IPS-18a (cell line): ENCODE results near the gene AQP12A.
"Not testable (repeated sequence)": the region's sequence is repeated elsewhere in the genome, so short reads cannot be mapped to it uniquely, and the experiment has no call there.

Experiments used
- H3K27ac ChIP-seq: one replicate; pipeline ENCODE4 v1.5.1; 2013; ENCODE audit warnings: low read length
- H3K27me3 ChIP-seq: one replicate; pipeline ENCODE4 v1.6.1; 2013; ENCODE audit warnings: mild to moderate bottlenecking, low read length; ENCODE audit not compliant: control insufficient read depth, insufficient read depth
- H3K36me3 ChIP-seq: one replicate; pipeline ENCODE4 v1.6.1; 2013; ENCODE audit warnings: low read depth, low read length; ENCODE audit not compliant: control insufficient read depth
- H3K4me1 ChIP-seq: one replicate; pipeline ENCODE4 v1.6.1; 2013; ENCODE audit warnings: low read depth, low read length; ENCODE audit not compliant: control insufficient read depth
- H3K4me3 ChIP-seq: one replicate; pipeline ENCODE4 v1.5.1; 2013; ENCODE audit warnings: low read length
- H3K9ac ChIP-seq: one replicate; pipeline ENCODE4 v1.6.1; 2013; ENCODE audit warnings: mild to moderate bottlenecking, low read length, moderate library complexity
- H3K9me3 ChIP-seq: one replicate; pipeline ENCODE4 v1.6.1; 2013; ENCODE audit warnings: low read depth, low read length; ENCODE audit not compliant: control insufficient read depth

AQP12A gene

GRCh38 chr2:240694304-240694703, 2.6 kb downstream of the AQP12A start:
- not testable (repeated sequence) for H3K36me3 ChIP-seq, H3K27ac ChIP-seq, H3K4me3 ChIP-seq, H3K9me3 ChIP-seq, H3K4me1 ChIP-seq, H3K27me3 ChIP-seq, H3K9ac ChIP-seq

DNA sequence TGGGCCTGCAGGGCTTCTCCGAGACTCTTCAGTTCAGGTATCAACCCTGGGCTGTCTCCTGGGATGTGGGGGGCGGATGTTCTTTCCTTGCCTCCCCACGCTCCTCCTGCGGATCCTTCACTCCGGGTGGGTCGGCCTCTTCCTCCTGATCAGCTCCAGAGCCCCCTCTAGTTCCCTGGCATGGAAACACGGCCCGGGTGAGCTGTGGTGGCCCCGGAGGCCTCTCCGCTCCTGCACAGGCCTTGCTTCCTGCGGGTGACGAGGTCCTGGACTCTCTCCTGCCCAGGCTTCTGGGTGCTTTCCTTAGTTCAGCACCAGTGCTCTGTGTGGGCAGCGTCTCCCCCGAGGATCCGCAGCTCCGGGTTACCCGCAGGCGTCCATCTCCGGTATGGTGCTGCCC, 3.9 kb downstream of the AQP12A start:
- H3K27me3 ChIP-seq, H3K27ac ChIP-seq, H3K36me3 ChIP-seq, H3K4me3 ChIP-seq, H3K4me1 ChIP-seq, H3K9me3 ChIP-seq, H3K9ac ChIP-seq: not testable (repeated sequence)

- H3K27ac ChIP-seq, H3K4me3 ChIP-seq, H3K9me3 ChIP-seq, H3K4me1 ChIP-seq, H3K9ac ChIP-seq, H3K36me3 ChIP-seq, H3K27me3 ChIP-seq: not testable (repeated sequence)
Measured at GRCh38 chr2:240696469-240696868, 4.8 kb downstream of the AQP12A start.

DNA sequence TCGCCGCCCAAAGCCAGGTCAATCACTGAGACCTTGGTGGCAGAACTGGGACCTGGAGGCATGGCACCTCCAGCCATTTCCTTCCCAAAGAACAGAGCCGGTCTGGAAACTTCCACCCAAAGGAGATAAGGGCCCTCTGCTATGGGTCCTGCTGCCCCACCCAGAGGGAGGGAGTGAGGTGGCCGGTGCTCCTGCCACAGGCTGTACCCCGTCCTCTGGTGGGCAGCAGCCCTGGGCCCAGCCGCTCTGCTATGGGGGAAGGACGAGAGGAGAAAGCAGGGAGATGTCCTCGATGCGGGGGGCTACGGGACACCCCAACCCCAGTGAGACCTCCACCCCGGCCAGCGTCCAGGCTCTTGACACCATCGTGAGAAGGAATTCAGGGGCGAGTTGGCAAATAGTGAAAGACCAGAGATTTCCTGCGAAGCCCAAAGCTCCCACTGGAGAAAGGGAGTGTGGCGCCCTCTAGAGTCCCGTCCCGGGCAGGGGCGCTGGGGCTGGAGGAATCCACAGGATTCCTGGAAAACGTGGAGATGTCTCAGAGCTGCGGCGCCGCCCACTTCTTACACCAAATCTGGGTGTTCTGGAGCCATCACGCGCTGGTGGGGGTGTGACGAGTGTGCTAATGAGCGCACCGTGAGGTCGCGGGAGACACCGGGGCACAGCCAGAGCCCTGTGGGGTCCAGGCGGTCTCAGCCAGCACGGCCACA, 7.3 kb downstream of the AQP12A start:
- not testable (repeated sequence) for H3K9me3 ChIP-seq, H3K9ac ChIP-seq, H3K27me3 ChIP-seq, H3K27ac ChIP-seq, H3K36me3 ChIP-seq, H3K4me3 ChIP-seq, H3K4me1 ChIP-seq

GRCh38 chr2:240699835-240700234, 8.2 kb downstream of the AQP12A start:
- not testable (repeated sequence) for H3K9me3 ChIP-seq, H3K4me1 ChIP-seq, H3K4me3 ChIP-seq, H3K36me3 ChIP-seq, H3K27me3 ChIP-seq, H3K27ac ChIP-seq, H3K9ac ChIP-seq

- not testable (repeated sequence) for H3K36me3 ChIP-seq, H3K27me3 ChIP-seq, H3K9me3 ChIP-seq, H3K4me1 ChIP-seq, H3K9ac ChIP-seq, H3K4me3 ChIP-seq, H3K27ac ChIP-seq
Measured at GRCh38 chr2:240700616-240701015, 8.9 kb downstream of the AQP12A start.

DNA sequence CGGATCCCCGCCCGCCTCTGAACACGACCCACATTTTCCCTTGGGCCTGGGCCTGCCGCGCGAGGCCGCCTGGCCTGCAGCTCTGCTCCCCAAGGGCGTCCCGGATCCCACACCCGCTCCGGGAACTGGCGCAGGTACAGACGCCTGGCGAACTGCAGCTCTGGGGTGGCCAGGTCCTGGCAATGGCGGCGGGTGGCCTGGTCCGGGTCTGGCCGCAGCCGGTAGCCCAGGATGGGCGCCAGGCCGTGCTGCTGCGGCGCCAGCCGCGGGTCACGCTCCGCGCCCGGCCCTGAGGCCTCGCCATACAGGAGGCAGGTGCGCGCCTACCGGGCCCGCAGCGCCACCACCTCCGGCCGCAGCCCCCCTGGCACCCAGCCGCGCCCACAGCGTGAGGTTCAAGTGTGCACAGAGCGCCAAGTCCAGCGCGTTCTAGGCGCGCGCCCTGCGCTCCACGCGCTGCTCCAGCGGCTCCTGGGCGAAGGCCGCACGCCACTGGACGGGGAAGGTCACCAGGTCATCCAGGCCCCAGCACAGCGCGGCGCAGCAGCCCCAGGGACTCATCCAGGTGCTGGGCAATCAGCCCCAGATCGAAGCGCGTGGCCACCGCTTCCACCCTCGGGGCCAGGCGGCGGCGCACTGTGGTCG, 9.5 kb downstream of the AQP12A start:
- H3K36me3 ChIP-seq = no peaks in the 10 kb centered on the region
- no peak overlapping the region for H3K4me3 ChIP-seq
- no peak overlapping the region for H3K9ac ChIP-seq
- no peaks in the 10 kb centered on the region for H3K4me1 ChIP-seq
- H3K9me3 ChIP-seq = no peaks in the 10 kb centered on the region
- H3K27ac ChIP-seq = no peak overlapping the region
- H3K27me3 ChIP-seq = no peaks in the 10 kb centered on the region

DNA sequence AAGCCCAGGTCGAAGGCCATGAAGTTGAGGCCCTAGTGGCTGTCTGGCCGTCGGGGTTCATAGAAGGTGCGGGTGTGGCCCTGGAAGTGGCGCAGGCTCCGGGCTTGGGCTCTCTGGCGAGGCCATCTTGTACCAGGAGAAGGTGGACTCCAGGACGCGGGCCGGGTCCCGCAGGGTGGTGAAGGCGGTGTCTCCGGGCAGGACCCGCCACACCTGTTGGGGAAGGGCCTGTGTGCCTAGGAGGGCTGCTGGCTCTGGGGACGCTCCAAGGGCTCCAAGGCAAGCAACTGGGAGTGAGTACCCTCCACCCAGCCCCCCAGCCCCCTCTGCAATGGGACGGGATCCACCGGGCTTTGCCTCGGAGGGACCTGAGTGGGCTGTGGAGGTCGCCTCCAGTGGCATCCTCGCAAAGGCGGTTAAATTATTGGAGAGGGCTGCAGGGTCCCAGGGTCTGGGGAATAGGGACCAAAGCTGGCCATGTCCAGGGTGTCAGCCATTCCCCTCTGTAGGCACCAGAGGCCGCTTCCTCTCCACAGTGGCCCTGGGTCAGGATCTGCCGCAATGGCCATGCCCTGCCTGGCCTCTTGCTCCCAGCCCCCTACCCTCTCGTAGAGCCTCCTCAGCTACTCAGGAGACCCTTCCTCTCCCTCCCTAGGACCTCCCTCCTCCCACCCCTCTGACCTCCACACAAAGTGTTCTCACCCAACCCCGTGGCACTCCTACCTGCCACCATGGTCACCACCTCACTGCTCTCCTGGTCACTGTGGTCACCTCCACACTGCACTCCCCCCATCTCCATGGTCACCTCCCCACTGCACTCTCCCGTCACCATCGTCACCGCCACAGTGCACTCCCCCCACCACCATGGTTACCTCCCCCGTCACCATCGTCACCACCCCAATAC, 10.3 kb downstream of the AQP12A start:
- H3K36me3 ChIP-seq = no peaks in the 10 kb centered on the region
- no peaks in the 10 kb centered on the region for H3K4me1 ChIP-seq
- H3K9me3 ChIP-seq = no peaks in the 10 kb centered on the region
- no peak overlapping the region for H3K27ac ChIP-seq
- no peaks in the 10 kb centered on the region for H3K27me3 ChIP-seq
- H3K9ac ChIP-seq = no peak overlapping the region
- no peak overlapping the region for H3K4me3 ChIP-seq

- H3K9ac ChIP-seq = no peak overlapping the region
- no peaks in the 10 kb centered on the region for H3K9me3 ChIP-seq
Measured at GRCh38 chr2:240702640-240703011, 11.0 kb downstream of the AQP12A start.

GRCh38 chr2:240703417-240704341, 12.0 kb downstream of the AQP12A start:
- Histone ChIP-seq H3K9me3 (no peaks in the 10 kb centered on the region), H3K27me3 (no peaks in the 10 kb centered on the region), H3K4me3 (no peak overlapping the region), H3K36me3 (no peaks in the 10 kb centered on the region), H3K27ac (no peak overlapping the region), H3K4me1 (no peaks in the 10 kb centered on the region), H3K9ac (no peak overlapping the region)

More at GRCh38 chr2:240702640-240703011, 11.0 kb downstream of the AQP12A start:
- no peaks in the 10 kb centered on the region for H3K4me1 ChIP-seq
- H3K27me3 ChIP-seq = no peaks in the 10 kb centered on the region
- H3K4me3 ChIP-seq = no peak overlapping the region
- no peak overlapping the region for H3K27ac ChIP-seq
- no peaks in the 10 kb centered on the region for H3K36me3 ChIP-seq

DNA sequence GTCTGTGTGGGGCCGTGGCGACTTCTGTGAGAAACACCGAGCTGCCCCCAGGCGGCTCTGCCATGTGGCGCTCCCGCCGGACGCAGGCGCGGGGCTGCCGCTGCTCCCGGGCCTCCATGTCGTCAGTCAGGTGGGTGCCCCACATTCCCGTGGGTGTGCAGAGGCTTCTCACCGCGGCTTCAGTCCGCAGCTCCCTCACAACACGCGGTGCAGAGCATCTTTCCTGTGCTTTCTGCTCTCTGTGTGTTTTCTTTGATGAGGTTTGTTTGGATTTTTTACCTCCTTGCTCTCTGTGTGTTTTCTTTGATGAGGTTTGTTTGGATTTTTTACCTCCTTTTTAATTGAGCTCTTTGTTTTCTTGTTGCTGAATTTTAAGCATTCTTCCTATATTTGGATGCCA, 13.0 kb downstream of the AQP12A start:
- Histone ChIP-seq H3K27me3 (no peaks in the 10 kb centered on the region), H3K4me3 (no peak overlapping the region), H3K9ac (no peak overlapping the region), H3K27ac (no peak overlapping the region), H3K4me1 (no peaks in the 10 kb centered on the region), H3K36me3 (no peaks in the 10 kb centered on the region), H3K9me3 (no peaks in the 10 kb centered on the region)
